ENCODE measurements around the gene TRIM43B.
"Not testable (repeated sequence)": the region's sequence is repeated elsewhere in the genome, so short reads cannot be mapped to it uniquely, and the experiment has no call there.

Gene TRIM43B

GRCh38 chr2:95435162-95435871 is 49.2 kb downstream of the TRIM43B start:
- not testable (repeated sequence) for DNase-seq (ENCODE audit: low read depth, low spot score); H3K4me3 ChIP-seq (ENCODE audit: low read length)

DNA sequence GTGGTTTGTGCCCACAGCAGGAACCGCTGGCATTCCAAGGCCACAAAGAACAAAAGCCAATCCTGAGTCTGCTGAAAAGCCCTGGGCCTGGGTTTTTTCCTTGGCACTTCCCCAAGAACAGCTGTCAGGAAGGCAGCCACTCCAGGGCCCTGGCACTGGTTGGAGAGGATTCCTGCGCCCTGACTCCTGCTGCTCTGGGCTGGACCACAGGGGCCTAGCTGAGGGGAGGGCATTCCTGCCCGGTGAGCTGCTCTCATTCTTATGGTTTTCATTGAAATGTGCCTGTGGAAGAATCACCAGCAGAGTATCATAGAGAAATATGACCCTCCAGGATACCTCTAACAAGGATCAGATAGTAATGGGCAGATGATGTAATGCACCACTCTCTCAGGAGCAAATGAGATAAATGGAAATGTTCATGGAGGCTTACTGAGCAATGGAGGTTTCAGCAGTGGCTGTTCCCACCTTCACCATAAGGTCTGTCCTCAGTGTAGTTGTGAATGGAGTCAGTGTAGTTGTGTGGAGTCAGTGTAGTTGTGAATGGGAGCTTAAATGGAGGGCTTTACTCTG is 50.0 kb downstream of the TRIM43B start:
- H3K4me3 ChIP-seq (ENCODE audit: low read length); DNase-seq (ENCODE audit: low read depth, low spot score): not testable (repeated sequence)

DNA sequence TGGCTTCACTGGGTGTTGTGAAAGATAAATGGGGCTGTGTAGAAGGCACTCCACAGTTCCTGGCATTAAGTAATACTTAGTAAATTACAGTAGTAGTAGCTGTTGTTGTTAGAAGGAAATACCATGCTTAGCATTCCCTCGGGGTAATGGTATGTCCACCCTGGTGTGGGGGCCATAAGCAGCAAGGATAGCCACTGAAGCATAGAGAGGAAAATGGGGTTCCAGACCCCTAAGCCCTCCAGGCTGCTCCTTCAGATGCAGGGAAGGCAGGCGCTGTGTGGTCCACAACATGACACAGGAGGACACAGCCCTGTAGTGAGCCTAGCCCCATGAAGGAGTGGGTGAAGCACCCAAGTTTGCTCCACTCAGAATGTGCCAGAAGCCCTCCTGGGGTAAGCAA is 50.6 kb downstream of the TRIM43B start:
- not testable (repeated sequence) for H3K4me3 ChIP-seq (ENCODE audit: low read length); DNase-seq (ENCODE audit: low read depth, low spot score)

- not testable (repeated sequence) for DNase-seq (ENCODE audit: low read depth, low spot score); H3K4me3 ChIP-seq (ENCODE audit: low read length)
Observed at GRCh38 chr2:95433373-95433772, 51.2 kb downstream of the TRIM43B start.

GRCh38 chr2:95429748-95430467 is 54.6 kb downstream of the TRIM43B start:
- DNase-seq (ENCODE audit: low read depth, low spot score); H3K4me3 ChIP-seq (ENCODE audit: low read length): not testable (repeated sequence)

- DNase-seq (ENCODE audit: low read depth, low spot score); H3K4me3 ChIP-seq (ENCODE audit: low read length): not testable (repeated sequence)
Observed at GRCh38 chr2:95427196-95427867, 57.2 kb downstream of the TRIM43B start.

Measured in Jurkat, Clone E6-1 (cell line).